ENCODE results near the gene TMTC1.
A peak's percentile ranks its signal among the peaks of the same experiment; 100 is the strongest.
"Not testable (repeated sequence)": the region's sequence is repeated elsewhere in the genome, so short reads cannot be mapped to it uniquely, and the experiment has no call there.

The TMTC1 gene

DNA sequence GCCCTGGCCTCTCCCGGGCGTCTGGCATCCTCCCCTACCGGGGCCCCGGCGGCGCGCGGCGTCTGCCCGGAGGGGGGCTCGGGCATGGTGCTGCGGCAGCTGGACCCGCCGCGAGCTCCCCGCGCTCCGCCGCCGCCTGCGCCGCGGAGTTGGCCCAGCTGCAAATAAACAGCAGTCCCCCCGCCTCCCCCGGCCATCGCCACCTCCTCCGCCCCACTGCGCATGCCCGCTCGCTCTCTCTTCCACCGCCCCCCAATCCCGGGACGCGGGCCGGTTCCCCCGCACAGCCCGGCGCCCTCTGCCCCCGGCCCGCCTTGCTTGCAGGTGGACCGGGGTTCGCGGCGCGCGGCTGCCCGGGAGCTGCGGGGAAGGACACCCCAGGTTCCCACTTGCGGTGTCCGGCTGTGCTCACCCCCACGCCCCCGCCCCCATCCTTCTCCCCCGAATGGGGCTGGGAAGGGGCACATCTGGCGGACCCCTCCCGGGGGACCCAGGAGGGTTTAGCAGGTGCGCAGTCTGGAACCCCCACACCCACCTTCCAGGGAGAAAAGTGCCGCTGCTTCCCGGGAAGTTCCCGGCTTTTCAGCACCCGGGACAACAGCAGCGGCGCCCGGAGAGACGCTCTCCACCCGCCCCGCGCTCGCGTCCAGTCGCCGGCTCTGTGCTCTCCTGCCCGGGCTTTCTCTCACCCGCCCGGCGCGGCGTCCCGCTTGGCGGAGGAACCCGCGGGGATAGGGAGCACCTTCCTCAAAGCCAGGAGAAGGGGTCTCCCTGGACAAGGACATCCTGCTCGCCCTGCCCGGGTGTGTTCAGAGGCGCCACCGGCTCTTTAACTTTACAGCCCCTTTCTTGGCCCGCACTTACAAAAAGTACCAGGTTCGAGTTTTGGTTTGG lies at the start of gene TMTC1:
TMTC1 (minus strand) TSS at position 170 of the 894 bp plus-strand sequence. CDS start 191 bp downstream, outside the sequence.
- DNase-seq = peak in 1 of 2 experiments; percentile 53

DNA sequence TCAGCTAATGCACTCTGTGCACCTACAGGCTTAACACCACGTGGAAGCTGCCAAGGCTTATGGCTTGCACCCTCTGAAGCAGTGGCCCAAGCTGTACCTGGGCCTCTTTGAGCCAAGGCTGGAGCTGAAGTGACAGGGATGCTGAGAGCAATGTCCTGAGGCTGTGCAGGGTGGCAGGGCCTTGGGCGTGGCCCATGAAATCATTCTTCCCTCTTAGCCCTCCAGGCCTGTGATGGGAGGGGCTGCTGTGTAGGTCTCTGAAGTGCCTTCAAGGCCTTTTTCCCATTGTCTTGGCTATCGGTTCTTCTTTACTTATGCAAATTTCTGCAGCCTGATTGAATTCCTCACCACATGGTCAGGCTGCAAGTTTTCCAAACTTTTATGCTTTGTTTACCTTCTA lies 47.4 kb upstream of the TMTC1 start:
- DNase-seq = no peak

DNA sequence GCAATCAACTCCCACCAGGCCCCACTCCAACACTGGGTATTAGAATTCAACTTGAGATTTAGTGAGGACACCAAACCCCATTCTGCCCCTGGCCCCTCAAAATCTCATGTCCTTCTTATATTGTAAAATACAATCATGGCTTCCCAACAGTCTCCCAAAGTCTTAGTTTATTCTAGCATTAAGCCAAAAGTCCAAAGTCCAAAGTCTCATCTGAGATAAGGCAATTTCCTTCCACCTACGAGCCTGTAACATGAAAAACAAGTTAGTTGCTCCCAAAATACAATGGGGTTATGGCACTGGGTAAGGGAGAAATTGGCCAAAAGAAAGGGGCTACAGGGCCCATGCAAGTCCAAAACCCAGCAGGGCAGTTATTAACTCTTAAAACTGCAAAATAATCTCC lies 46.6 kb upstream of the TMTC1 start:
- DNase-seq = no peak

DNA sequence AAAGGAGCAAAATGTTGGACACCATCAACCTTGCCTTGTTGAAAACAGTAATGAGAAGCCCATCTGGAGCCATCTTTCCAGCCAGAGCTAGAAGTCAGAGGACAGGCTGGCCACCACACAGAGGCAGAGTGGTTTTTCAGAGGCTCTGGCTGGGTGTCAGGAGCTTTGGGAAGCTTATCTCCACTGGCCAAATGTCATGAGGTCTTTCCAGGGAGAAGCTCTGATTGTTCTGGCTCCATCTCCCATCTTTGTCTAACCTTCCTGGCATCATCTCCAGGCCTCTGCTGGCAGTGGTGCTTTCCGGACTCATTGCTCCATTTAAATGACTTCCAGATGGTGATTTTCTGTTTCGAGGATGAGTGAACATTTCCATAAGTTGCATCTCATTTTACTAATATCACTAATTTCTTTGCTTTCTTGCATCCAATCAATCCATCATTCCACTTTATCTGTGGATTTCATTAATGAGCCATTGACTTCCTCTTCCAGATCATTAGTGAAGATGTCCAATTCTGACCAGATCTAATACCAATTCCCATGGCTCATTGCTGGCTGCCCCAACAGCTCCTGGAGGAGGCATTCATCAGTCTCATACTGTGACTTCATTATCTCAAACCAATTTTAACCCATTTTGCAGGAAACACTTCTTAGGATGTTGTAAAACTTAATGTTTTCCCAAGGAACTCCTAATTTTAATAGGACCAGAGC lies 35.3 kb upstream of the TMTC1 start:
- DNase-seq = no peak

DNA sequence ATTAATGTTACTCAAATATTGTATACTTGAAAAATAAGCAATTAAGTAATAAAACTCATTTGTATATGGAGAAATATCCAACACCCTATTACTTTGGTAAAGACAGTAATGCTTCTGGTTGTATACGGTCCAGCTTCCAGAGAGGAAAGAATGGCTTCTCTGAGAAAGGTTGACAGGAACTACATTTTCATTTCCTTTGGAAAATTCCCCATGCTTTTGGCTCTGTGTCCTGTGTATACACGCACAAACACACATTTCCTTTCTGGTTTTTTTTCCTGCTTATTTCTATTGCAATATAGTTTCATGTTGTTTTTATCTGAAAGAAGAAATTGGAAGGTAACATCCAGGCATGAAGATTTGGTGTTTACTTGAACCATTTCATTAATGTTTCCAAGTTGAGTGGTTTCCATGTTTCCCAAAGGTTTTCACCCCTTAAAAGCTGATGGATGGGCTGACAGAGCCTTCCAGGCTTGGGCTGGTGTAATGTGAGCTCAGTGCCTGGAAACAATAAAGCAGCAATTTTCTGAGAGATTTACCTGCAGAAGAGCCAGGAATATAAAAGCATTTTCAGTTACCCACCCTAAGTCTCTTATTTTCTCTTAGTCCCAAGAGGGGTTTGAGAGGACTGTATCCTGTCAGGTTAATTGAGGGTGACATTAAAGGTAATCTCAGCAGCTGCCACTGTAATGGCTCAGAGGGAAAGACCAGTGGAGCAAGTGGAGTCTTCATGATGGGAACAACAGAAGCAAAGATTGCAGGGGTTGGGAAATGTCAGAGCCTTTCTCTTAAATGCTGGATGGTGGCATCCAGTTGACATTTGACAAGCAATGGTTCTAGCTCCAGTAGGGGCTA lies 33.4 kb upstream of the TMTC1 start:
- DNase-seq = no peak

DNA sequence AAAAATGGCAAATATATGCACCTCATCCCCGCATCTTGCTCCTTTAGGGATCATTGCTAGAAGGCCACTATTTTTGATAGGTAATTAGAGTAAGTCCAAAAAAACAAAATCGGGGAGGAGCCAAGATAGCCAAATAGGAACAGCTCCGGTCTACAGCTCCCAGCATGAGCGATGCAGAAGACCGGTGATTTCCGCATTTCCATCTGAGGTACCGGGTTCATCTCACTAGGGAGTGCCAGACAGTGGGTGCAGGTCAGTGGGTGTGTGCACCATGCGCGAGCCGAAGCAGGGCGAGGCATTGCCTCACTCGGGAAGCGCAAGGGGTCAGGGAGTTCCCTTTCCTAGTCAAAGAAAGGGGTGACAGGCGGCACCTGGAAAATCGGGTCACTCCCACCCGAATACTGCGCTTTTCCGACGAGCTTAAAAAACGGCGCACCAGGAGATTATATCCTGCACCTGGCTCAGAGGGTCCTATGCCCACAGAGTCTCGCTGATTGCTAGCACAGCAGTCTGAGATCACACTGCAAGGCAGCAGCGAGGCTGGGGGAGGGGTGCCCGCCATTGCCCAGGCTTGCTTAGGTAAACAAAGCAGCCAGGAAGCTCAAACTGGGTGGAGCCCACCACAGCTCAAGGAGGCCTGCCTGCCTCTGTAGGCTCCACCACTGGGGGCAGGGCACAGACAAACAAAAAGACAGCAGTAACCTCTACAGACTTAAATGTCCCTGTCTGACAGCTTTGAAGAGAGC lies 26.0 kb upstream of the TMTC1 start:
- DNase-seq = not testable (repeated sequence)

DNA sequence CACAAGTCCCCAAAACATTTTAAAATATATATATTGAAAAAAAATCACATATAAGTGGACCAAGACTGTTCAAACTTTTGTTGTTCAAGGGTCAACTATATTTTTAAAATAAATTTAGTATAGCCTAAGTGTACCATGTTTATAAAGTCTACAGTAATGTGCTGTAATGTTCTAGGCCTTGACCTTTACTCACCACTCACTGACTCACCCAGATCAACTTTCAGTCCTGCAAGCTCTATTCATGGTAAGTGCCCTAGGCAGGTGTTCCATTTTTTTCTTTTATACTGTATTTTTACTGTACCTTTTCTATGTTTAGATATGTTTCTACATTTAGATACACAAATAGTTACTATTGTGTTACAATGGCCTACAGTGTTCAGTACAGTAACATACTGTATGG lies 23.4 kb upstream of the TMTC1 start:
- DNase-seq = no peak

DNA sequence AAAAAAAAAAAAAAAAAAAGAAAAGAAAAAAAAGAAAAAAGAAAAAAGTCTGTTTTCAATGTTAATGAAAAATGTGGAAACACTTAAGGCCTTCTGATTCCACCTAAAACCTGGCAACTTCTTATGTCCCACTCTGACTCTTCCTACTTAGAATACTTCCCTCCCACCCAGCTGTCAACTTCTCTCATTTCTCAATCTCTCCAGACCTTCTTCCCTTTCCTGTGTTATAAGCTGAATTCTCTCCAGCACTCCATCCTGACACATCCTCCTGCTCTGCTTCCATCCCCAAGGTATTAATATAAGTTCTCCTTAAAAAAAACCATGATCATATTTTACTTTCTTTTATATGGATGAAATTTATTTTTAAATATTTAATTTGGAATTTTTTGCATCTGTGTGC lies 20.3 kb upstream of the TMTC1 start:
- no peak for DNase-seq

DNA sequence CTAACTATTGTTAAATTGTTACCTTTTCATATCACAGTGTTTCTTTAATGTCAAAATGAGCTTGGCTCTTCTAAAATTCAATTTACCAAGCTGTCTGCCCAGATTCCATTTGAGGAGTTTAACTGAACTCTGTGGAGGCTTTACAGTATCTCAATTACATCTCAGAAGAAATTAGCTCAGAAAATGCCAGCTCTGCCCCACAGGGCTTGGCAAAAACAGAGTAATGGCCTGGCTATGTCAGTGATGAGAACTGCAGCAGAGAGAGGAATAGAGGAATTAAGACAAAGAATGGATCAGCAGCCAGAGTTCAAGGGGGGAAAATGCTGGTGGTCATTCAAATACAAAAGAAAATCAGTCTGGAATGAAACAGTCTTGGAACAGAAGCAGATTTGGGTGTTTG lies 15.8 kb upstream of the TMTC1 start:
- no peak for DNase-seq

DNA sequence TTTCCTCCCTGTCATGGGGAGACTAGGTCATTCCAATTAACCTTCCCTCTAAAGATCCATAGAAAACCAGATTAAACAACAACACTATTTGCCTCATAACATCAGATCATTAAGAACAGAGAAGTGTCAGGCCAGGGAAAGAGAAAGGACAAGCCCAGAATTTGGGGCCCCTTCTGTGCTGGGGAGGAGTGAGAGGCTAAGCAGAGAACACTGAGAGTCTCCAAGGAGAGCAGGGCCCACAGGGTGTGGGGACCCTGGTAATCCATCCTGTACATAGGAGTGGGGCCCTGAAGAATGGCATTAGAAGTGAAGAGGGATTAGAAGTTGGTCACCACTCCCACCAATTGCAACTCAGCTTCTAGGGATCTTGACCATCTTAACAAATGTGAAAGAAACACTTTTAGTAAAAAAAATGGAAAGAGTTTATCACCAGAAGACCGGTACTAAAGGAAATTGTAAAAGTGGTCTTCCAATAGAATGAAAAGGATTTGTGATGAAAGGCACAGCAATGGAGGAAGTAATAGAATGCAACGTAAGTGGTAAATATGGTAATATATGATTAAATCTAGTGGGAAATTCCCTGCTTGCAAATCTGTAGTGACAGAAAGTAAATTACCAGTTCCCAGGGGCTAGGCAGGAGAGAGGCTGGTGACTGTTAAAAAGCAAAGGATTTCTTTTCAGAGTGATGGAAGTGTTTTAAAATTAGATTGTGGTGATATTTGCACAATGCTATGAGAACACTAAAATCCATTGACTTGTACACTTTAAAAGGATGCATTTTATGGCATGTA lies 14.0 kb upstream of the TMTC1 start:
- DNase-seq = no peak

DNA sequence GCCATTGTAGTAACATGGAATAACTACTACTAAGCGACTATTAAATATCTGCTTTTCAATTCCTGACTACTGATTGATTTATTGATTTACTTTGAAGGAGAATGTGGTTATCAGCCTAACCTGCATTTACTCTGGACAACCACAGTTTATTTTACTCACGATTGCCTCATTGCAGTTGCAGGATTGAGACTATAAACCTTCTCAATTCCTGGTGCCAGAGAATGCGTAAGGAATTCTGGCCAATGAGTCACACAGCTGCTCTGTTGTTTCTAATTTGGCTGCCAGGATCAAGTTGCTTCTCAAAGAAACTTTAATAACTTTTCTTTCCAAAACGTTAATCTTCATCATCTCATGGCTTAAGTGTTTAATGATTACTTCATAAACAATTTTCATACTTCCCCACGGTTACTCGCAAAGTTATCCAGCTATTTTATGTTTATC lies 13.1 kb upstream of the TMTC1 start:
- no peak for DNase-seq

DNA sequence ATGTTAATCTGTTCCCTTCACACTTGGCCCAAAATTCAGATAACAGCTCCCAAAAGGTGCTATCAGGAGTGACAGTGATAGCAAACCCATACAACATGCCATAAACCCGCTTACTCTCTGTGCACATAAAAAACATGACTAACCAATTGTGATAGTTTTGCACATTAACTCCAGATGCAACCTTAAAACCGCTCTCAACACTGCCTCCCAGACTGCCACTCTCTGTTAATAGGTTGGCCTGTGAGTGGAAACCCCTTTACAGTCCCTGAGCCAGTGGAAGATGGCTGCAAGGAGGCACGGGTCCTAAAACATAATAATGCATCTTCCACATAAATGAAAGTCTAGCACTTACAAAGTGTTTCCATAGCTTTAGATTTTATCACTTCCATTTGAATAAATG lies 12.0 kb upstream of the TMTC1 start:
- no peak for DNase-seq

DNA sequence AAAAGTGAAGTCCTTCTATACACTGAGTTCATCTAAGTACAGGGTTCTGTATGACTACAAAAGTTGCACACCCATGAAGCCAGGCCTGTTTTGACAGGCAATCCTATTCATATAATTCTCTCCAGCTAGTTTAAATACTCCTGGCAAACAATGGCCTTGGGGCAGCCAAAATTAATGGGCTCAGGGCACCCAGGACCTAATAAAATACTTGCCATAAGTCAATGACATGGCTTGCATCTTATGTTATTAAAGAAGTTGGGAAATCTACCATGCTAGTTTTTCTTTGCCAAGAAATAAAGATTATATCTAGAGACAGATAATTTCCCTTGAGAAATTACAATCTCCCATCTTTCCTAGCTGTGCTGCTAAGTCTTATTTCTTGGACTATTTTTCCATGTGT lies 11.1 kb upstream of the TMTC1 start:
- DNase-seq = no peak

DNA sequence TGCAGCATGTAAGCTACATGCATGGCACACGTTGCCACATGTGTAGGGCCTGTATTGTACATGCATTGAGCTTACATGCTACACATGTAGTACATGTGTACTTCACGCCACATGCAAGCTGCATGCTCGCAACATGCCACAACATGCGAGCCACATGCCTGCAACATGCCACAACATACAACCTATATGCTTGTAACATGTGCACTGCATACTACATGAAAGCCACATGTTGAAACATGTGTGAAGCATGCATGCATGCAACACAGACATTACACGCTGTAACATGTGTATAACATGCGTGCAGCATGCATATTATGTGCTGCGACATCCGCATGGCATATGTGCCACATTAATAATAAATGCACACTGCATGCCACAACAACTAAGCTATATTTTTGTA lies 9.1 kb upstream of the TMTC1 start:
- no peak for DNase-seq

DNA sequence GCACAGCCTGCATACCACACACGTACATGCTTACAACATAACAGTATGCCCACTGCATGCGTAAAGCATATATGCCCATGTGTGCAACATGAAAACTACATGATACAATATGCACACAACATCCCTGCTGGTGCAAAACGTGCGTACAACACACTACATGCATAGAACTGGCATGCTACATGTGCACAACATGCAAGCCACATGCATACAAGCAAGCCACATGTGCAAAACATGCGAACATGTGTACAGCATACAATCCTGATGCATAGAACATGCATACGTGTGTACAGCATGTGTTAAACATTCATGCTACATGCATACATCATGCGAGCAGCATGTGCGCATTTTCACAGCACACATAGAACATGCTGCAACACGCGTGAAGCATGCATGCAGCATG lies 8.4 kb upstream of the TMTC1 start:
- no peak for DNase-seq

DNA sequence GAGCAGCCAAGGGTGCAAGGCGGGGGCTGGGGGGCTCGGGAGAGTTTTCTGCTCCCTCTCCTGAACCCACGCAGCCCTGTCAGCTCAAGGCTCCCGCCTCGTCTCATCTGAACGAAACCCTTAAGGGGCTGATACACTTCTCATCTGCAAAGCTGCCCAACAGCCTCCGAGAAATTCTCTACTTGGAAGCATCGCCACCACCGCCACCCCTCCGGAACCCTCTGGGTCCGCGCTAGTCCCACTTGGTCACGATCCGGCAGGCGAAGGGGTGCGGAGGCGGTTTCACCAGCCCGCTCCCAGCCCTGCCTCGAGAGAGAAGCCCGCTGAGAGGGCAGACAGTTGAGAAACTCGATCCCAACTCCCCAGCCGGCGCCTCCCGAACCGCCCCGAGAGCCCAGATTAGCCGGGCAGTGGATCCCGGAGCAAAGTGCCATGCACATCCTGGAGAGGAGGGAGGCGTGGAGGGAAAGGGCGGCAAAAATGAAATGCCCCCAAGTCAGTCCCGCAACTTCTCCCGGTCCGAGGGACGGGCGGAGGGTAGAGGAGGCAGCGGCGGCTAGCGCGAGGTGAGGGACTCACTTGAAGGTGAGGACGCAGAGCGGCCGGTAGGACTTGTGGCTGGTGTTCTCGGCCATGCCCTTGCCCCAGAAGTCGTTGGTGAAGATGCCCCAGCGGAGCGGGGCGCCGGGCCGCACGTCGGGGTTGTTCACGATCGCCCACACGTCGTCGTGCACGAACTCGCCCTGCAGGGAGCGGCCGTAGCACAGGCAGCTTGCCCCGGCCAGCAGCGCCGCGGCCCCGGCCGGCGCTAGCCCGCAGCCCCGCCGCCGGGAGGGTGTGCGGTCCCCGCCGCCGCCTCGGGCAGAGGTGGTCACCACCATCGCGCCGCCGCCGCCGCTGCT lies 620 bp downstream of the TMTC1 start:
- peak in 1 of 2 experiments; percentile 31 for DNase-seq

DNA sequence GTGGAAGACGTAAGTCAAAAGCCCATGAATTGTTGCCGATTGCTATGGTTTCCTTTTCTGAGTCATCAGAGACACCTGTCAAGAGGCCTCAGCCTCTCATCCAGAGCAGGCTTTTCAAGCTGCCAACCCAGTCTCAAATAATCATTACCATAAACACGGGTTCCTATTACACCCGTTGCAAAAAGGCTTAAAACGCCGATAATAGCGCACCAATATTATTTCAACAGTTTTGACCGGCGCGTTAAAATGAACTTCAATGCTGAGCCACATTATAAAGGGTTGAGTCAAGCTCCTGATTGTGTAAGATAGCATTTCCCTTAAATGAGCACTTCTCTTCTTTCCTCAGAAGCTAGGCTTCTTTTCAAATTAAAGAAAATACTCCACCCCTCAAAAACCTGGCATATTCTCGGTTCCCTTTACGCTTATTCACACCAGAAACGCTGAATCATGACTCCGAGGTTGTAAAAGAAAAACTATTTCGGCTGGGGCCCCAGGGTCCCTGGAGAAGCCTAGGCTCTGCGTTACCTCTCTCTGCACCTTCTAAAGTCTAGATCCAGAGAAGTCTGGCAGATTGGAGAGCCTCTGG lies 1.4 kb downstream of the TMTC1 start:
- no peak for DNase-seq

DNA sequence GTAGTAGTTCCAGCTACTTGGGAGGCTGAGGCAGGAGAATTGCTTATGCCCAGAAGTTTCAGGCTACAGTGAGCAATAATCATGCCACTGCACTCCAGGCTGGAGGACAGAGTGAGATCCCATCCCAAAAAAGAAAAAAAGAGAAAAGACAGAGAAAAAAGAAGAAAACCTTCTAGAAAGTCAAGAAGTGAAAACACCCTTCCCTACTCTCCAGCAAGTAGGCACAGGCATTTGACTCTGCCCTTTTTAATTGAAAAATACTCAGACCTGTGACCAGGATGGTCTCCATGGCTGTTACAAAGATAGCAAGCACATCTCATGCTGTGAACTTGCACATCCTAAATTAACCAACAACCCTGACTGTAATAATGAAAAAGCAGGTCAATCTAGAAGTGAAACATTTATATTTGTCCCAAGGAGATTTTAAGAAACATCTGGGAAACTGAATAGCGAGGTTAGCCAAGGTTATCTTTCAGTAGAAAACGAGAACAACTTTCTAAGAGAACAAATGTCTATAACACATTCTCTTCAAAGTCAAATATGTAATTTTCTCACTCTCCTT lies 2.0 kb downstream of the TMTC1 start:
- DNase-seq = no peak

DNA sequence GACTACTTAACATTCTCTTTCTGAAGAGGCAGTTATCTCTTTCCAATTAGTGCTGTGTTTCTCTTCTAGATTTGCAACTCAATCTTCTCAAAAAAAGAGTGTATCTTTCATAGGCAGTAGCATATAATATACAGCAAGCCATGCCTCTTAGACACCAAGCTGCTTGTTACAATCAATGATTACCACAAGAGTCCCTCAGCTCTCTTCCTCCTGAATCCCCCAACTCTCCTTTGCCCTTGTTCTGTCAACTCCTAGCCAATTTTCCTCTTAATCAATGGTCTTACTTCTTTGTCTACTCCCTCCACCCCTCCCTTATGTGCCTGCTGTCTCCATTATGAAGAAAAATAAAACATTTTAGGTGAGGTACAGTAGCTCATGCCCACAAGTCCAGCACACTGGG lies 2.6 kb downstream of the TMTC1 start:
- DNase-seq = no peak

DNA sequence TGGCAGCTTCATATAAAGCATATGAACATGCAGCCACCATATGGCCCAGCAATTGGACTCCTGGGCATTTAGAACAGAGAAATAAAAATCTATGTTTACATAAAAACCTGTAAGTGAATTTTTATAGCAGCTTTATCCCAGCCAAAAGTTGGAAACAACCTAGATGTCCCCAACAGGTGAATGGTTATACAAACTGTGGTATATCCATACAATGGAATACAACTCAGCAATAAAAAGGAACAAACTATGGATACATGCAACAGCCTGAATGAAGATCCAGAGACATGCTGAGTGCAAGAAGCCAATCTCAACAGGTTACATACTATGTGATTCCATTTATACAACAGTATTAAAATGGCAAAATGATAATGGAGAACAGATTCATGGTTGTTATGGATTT lies 3.7 kb downstream of the TMTC1 start:
- DNase-seq = no peak
